Gastroesophageal sphincter (tissue), 4 donors: ENCODE measurements around the gene PLCH1. TPM values are rescaled to one million over a fixed set of nuclear protein-coding genes. Genes with fewer than 3 reads are reported as not detected.
"Not testable (repeated sequence)": the region's sequence is repeated elsewhere in the genome, so short reads cannot be mapped to it uniquely, and the experiment has no call there.

Source experiments
- ATAC-seq: fragments of 150-250 bp; one replicate; pipeline ENCODE4 v1.9.1; 2016; ENCODE audit warnings: mild to moderate bottlenecking, moderate library complexity
- H3K27ac ChIP-seq, 4 donors: fragments of 200-600 bp; sonication (generic) in 3 of 4; 1 replicate in 3 of 4; 2 replicates in 1 of 4; pipeline ENCODE4 v1.5.1; 2016 to 2019
- H3K27me3 ChIP-seq: fragments of 200-600 bp; sonication (generic); one replicate; pipeline ENCODE4 v1.5.1; 2019
- H3K36me3 ChIP-seq, 2 donors: fragments of 200-600 bp; sonication (generic); one replicate each; pipeline ENCODE4 v1.5.1; 2019; ENCODE audit warnings: control low read depth in 1 of 2
- H3K4me1 ChIP-seq, 3 donors: fragments of 200-600 bp; sonication (generic); 1 replicate in 2 of 3; 2 replicates in 1 of 3; pipeline ENCODE4 v1.5.1; 2016 to 2019; ENCODE audit warnings: control low read depth in 2 of 3
- H3K4me3 ChIP-seq, 2 donors: fragments of 200-600 bp; sonication (generic); one replicate each; pipeline ENCODE4 v1.5.1; 2019; ENCODE audit warnings: mild to moderate bottlenecking in 1 of 2, moderate library complexity in 1 of 2
- H3K9me3 ChIP-seq, 3 donors: fragments of 200-600 bp; sonication (generic); one replicate each; pipeline ENCODE4 v1.5.1; 2017 to 2019; ENCODE audit warnings: control low read depth in 2 of 3
- CTCF ChIP-seq, 4 experiments: fragments of 200-600 bp in 2 of 4; fragments of 450-650 bp in 2 of 4; sonication (generic) in 1 of 4; IDR thresholded peaks; one replicate each; pipeline ENCODE4 v1.5.1; 2017 to 2019; ENCODE audit warnings: antibody characterized with exemption in 4 of 4, mild to moderate bottlenecking in 2 of 4, moderate library complexity in 2 of 4
- EP300 ChIP-seq: sonication (generic); formaldehyde crosslinking; IDR thresholded peaks from one replicate; pipeline ENCODE4 v1.6.1; 2017; ENCODE audit warnings: antibody characterized with exemption, mild to moderate bottlenecking
- POLR2A ChIP-seq, 2 donors: fragments of 450-650 bp; IDR thresholded peaks; one replicate each; pipeline ENCODE4 v1.6.1; 2017; ENCODE audit warnings: antibody characterized with exemption in 2 of 2, mild to moderate bottlenecking in 2 of 2, moderate library complexity in 1 of 2
- POLR2AphosphoS5 ChIP-seq: sonication (generic); formaldehyde crosslinking; IDR thresholded peaks from one replicate; pipeline ENCODE4 v1.6.1; 2017; ENCODE audit warnings: antibody characterized with exemption
- WGBS, 2 donors: methylation state at CpG; one replicate each; pipeline ENCODE4 v1.1.5; 2018; ENCODE audit warnings: low coverage in 1 of 2; 5-methylcytosine and 5-hydroxymethylcytosine counted together
- total RNA-seq, 4 donors: library from RNA; depleted of rRNA; stranded (reverse); fragments of >200 nt; gene quantifications; one replicate each; pipeline ENCODE4 v1.1.0, GENCODE V29; 2016

The PLCH1 gene
- total RNA-seq, 4 donors from 2014 or later, result 0.16 to 0.40 (median 0.35) TPM

- TF ChIP-seq POLR2A (IDR thresholded peaks at IDR 0.05) (no peak), EP300 (no peak), CTCF (IDR thresholded peaks at IDR 0.05) (no peak), POLR2AphosphoS5 (no peak)
- ATAC-seq, result no peak
- no peaks in the 10 kb centered on the region for H3K4me1 ChIP-seq
- H3K4me3 ChIP-seq, result no peak overlapping the region
- no peaks in the 10 kb centered on the region for H3K27me3 ChIP-seq
- peaks cover 0 to 5% (median 0%) of the 10 kb centered on the region in 3 donors for H3K9me3 ChIP-seq
- H3K36me3 ChIP-seq, result no peaks in the 10 kb centered on the region
- no peak overlapping the region for H3K27ac ChIP-seq
Observed at GRCh38 chr3:155619118-155619915, 125.6 kb downstream of the PLCH1 start.

GRCh38 chr3:155618543-155618942 is 126.3 kb downstream of the PLCH1 start:
- no peak for ATAC-seq
- Histone ChIP-seq H3K4me1 (no peaks in the 10 kb centered on the region), H3K9me3 (peaks cover 0 to 7% (median 0%) of the 10 kb centered on the region in 3 donors), H3K36me3 (no peaks in the 10 kb centered on the region), H3K27me3 (no peaks in the 10 kb centered on the region), H3K4me3 (no peak overlapping the region), H3K27ac (no peak overlapping the region)
- TF ChIP-seq CTCF (IDR thresholded peaks at IDR 0.05), result no peak
- no peak for TF ChIP-seq POLR2A (IDR thresholded peaks at IDR 0.05)
- TF ChIP-seq EP300, result no peak
- no peak for TF ChIP-seq POLR2AphosphoS5

- H3K4me1 ChIP-seq, result no peaks in the 10 kb centered on the region
- no peaks in the 10 kb centered on the region for H3K27me3 ChIP-seq
- WGBS, 2 donors, result 83 to 100% methylated on average over 1 of the region's 1 CpG
- TF ChIP-seq POLR2A (IDR thresholded peaks at IDR 0.05) (no peak), CTCF (IDR thresholded peaks at IDR 0.05) (no peak), POLR2AphosphoS5 (no peak), EP300 (no peak)
- H3K4me3 ChIP-seq, result no peak overlapping the region
- H3K9me3 ChIP-seq, result peaks cover 0 to 12% (median 0%) of the 10 kb centered on the region in 3 donors
- no peaks in the 10 kb centered on the region for H3K36me3 ChIP-seq
- no peak overlapping the region for H3K27ac ChIP-seq
- no peak for ATAC-seq
Observed at GRCh38 chr3:155617346-155617925, 127.4 kb downstream of the PLCH1 start.

GRCh38 chr3:155615141-155615540 is 129.7 kb downstream of the PLCH1 start:
- H3K27ac ChIP-seq, ATAC-seq, H3K36me3 ChIP-seq, H3K4me1 ChIP-seq, H3K27me3 ChIP-seq, H3K4me3 ChIP-seq: not testable (repeated sequence)
- WGBS, 2 donors, result 82 to 100% methylated on average over 1 of the region's 1 CpG
- H3K9me3 ChIP-seq, result peaks cover 0 to 17% (median 0%) of the 10 kb centered on the region in 3 donors

GRCh38 chr3:155614410-155614809 is 130.5 kb downstream of the PLCH1 start:
- ATAC-seq, H3K27me3 ChIP-seq, H3K4me3 ChIP-seq, H3K36me3 ChIP-seq, H3K4me1 ChIP-seq, H3K27ac ChIP-seq: not testable (repeated sequence)
- peaks cover 0 to 23% (median 0%) of the 10 kb centered on the region in 3 donors for H3K9me3 ChIP-seq

GRCh38 chr3:155611456-155611855 is 133.4 kb downstream of the PLCH1 start:
- TF ChIP-seq CTCF (IDR thresholded peaks at IDR 0.05), result no peak
- no peak for TF ChIP-seq EP300
- TF ChIP-seq POLR2A (IDR thresholded peaks at IDR 0.05), result no peak
- TF ChIP-seq POLR2AphosphoS5, result no peak
- Histone ChIP-seq H3K4me3 (no peak overlapping the region), H3K9me3 (peaks cover 0 to 29% (median 0%) of the 10 kb centered on the region in 3 donors), H3K4me1 (no peaks in the 10 kb centered on the region), H3K36me3 (no peaks in the 10 kb centered on the region), H3K27me3 (no peaks in the 10 kb centered on the region), H3K27ac (no peak overlapping the region)
- ATAC-seq, result no peak
